Endodermal cell (in vitro differentiated cells): ENCODE measurements around the gene AKT1. TPM values are rescaled to one million over a fixed set of nuclear protein-coding genes. Genes with fewer than 3 reads are reported as not detected.

Experiments used
- DNase-seq: peaks from one replicate; pipeline ENCODE4 v3.0.0-alpha.2; 2017
- H3K27ac ChIP-seq: 2 replicates; pipeline ENCODE4 v1.5.1; 2013; ENCODE audit warnings: mild to moderate bottlenecking, low read depth, low read length, moderate library complexity
- H3K27me3 ChIP-seq: 2 replicates; pipeline ENCODE4 v1.6.1; 2013; ENCODE audit warnings: mild to moderate bottlenecking, low read length, moderate library complexity; ENCODE audit not compliant: insufficient read depth, control insufficient read depth, poor library complexity, severe bottlenecking
- H3K36me3 ChIP-seq: 2 replicates; pipeline ENCODE4 v1.7.0; 2013; ENCODE audit warnings: mild to moderate bottlenecking, low read length, moderate library complexity; ENCODE audit not compliant: control insufficient read depth, insufficient read depth
- H3K4me1 ChIP-seq: one replicate; pipeline ENCODE4 v1.7.0; 2013; ENCODE audit warnings: low read length; ENCODE audit not compliant: control insufficient read depth, insufficient read depth
- H3K4me3 ChIP-seq: 2 replicates; pipeline ENCODE4 v1.5.1; 2013; ENCODE audit warnings: mild to moderate bottlenecking, low read length, moderate library complexity
- H3K9ac ChIP-seq: 2 replicates; pipeline ENCODE4 v1.6.1; 2013; ENCODE audit warnings: mild to moderate bottlenecking, low read length, moderate library complexity; ENCODE audit not compliant: poor library complexity, severe bottlenecking; ENCODE audit errors: extremely low read depth
- H3K9me3 ChIP-seq: 2 replicates; pipeline ENCODE4 v1.6.1; 2013; ENCODE audit warnings: mild to moderate bottlenecking, low read length, moderate library complexity; ENCODE audit not compliant: control insufficient read depth
- H3K27ac Mint-ChIP-seq: 2 replicates; pipeline ENCODE4 v1.8.0; 2020; ENCODE audit warnings: mixed read lengths
- H3K27me3 Mint-ChIP-seq: 2 replicates; pipeline ENCODE4 v1.8.0; 2021; ENCODE audit warnings: mild to moderate bottlenecking, mixed read lengths; ENCODE audit not compliant: insufficient read depth
- H3K36me3 Mint-ChIP-seq: 2 replicates; pipeline ENCODE4 v1.8.0; 2020; ENCODE audit warnings: low read depth, mixed read lengths
- H3K4me1 Mint-ChIP-seq: 2 replicates; pipeline ENCODE4 v1.8.0; 2020; ENCODE audit warnings: mixed read lengths
- H3K4me3 Mint-ChIP-seq: 2 replicates; pipeline ENCODE4 v1.8.0; 2020; ENCODE audit warnings: mild to moderate bottlenecking, moderate library complexity, mixed read lengths
- H3K9me3 Mint-ChIP-seq: 2 replicates; pipeline ENCODE4 v1.8.0; 2020; ENCODE audit warnings: mild to moderate bottlenecking, mixed read lengths
- CTCF ChIP-seq: fragments of 200-600 bp; sonication (generic); conservative IDR thresholded peaks from 2 replicates; pipeline ENCODE4 v1.5.0; 2021; ENCODE audit warnings: antibody characterized with exemption, mild to moderate bottlenecking
- WGBS, 2 experiments: methylation state at CpG; one replicate each; pipeline versions ENCODE4 v1.1.5 to v1.1.7; 2013; ENCODE audit warnings: missing lambda C conversion rate in 2 of 2, mixed read lengths in 1 of 2; ENCODE audit not compliant: insufficient coverage in 1 of 2, insufficient read length in 1 of 2; 5-methylcytosine and 5-hydroxymethylcytosine counted together
- total RNA-seq, 2 donors: library from RNA; stranded (reverse); fragmentation: NEBNext Ultra II Directional in 1 of 2; extraction: Animal tissue kit (Norgen Biotek cat#: 25700) in 1 of 2; gene quantifications; 2 replicates in 1 of 2; 3 replicates in 1 of 2; pipeline ENCODE4 v1.2.1, GENCODE V29; 2021

AKT1 gene
- total RNA-seq, 2 donors from 2014 or later: 133 to 152 TPM

GRCh38 chr14:104767634-104767918 is 28.0 kb downstream of the AKT1 start:
- Histone ChIP-seq H3K36me3 (peaks cover 26% of the 10 kb centered on the region), H3K9me3 (peaks cover 18% of the 10 kb centered on the region), H3K27ac (no peak overlapping the region), H3K27me3 (no peaks in the 10 kb centered on the region), H3K9ac (no peak overlapping the region), H3K4me3 (no peak overlapping the region), H3K4me1 (no peaks in the 10 kb centered on the region)
- no peaks in the 10 kb centered on the region for H3K27me3 Mint-ChIP-seq
- H3K4me1 Mint-ChIP-seq: peaks cover 3% of the 10 kb centered on the region
- TF ChIP-seq CTCF: no peak
- H3K9me3 Mint-ChIP-seq: peaks cover 27% of the 10 kb centered on the region
- peaks cover 52% of the 10 kb centered on the region for H3K36me3 Mint-ChIP-seq
- H3K27ac Mint-ChIP-seq: no peak overlapping the region
- DNase-seq: no peak
- WGBS, 2 experiments: 89 to 97% methylated on average over 4 to 5 of the region's 5 CpGs
- H3K4me3 Mint-ChIP-seq: no peak overlapping the region

- no peaks in the 10 kb centered on the region for H3K27me3 ChIP-seq
- H3K27ac ChIP-seq: no peak overlapping the region
- no peak for DNase-seq
- Mint-ChIP-seq H3K9me3 (peaks cover 25% of the 10 kb centered on the region), H3K27ac (no peak overlapping the region), H3K36me3 (peaks cover 50% of the 10 kb centered on the region), H3K4me1 (peaks cover 3% of the 10 kb centered on the region), H3K4me3 (peak overlapping the region; percentile 37), H3K27me3 (no peaks in the 10 kb centered on the region)
- H3K36me3 ChIP-seq: peaks cover 25% of the 10 kb centered on the region
- H3K9me3 ChIP-seq: peaks cover 18% of the 10 kb centered on the region
- TF ChIP-seq CTCF: no peak
- H3K4me1 ChIP-seq: no peaks in the 10 kb centered on the region
- peak overlapping the region; percentile 42 for H3K4me3 ChIP-seq
- H3K9ac ChIP-seq: no peak overlapping the region
- WGBS, 2 experiments: 96 to 97% methylated on average over 9 to 14 of the region's 15 CpGs
Observed at GRCh38 chr14:104766863-104767633, 28.5 kb downstream of the AKT1 start.

- TF ChIP-seq CTCF: no peak
- WGBS, 2 experiments: 89 to 90% methylated on average over 2 to 3 of the region's 4 CpGs
- DNase-seq: no peak
- no peak overlapping the region for H3K27ac Mint-ChIP-seq
- Histone ChIP-seq H3K27me3 (no peaks in the 10 kb centered on the region), H3K9ac (no peak overlapping the region), H3K27ac (no peak overlapping the region), H3K9me3 (peaks cover 16% of the 10 kb centered on the region), H3K36me3 (peaks cover 21% of the 10 kb centered on the region), H3K4me1 (no peaks in the 10 kb centered on the region), H3K4me3 (peak overlapping the region; percentile 42)
- H3K27me3 Mint-ChIP-seq: no peaks in the 10 kb centered on the region
- H3K4me1 Mint-ChIP-seq: peaks cover 3% of the 10 kb centered on the region
- H3K4me3 Mint-ChIP-seq: peak overlapping the region; percentile 37
- H3K9me3 Mint-ChIP-seq: peaks cover 20% of the 10 kb centered on the region
- H3K36me3 Mint-ChIP-seq: peaks cover 46% of the 10 kb centered on the region
Observed at GRCh38 chr14:104766256-104766862, 29.2 kb downstream of the AKT1 start.
